Stimulated activated CD8-positive, alpha-beta memory T cell treated with anti-CD3 and anti-CD28 coated beads, Interleukin-15, amount 100 ng/mL, for 48 hours (primary cell): ENCODE data around the gene AGAP1.

Experiments
- DNase-seq, 2 donors: peaks; one replicate each; pipeline ENCODE4 v3.0.0-alpha.2; 2020; ENCODE audit warnings: low read depth in 2 of 2

AGAP1 gene

DNA sequence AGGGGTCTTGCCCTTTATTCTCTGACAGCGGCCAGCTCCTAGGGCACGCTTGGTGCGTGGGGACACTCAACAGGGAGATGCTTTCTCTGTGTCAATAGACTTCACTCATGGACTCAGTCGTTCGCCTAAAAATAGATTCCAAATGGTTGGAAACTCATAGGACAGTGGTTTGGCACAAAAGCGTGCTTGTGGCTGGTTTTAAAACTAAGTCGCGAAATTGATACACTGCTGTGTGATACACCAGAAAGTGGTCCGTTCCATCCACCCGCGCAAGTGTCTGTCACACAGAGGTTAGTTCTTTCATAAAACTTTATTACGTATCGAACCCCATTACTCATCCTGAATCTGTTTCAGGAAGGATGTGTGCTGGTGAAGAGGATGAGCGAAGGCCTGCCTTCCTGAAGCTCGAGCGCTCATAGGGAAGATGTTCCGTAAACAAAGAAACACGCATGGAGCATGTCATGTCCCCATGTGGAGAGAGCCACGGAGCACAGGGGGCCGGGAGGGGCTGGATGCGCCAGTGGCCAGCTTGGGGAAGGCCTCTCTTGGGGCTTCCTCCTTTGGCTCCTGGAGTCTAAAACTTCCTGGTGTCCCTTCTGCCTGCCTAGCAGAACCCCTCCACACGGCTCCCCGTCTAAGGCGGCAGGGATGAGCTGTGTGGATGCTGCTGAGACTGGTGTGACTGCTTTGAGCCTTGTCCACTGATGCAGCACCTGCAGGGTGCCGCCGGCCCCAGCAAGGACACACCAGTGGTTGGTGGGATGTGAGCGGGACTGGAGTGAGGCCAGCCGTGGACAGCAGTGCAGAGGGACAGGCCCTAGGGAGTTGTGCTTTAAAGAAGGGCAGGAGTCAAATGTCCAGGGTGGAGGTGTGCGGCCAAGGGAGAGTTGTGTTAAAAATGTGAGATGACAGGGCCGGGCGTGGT, 467.1 kb downstream of the AGAP1 start:
- no peak for DNase-seq

DNA sequence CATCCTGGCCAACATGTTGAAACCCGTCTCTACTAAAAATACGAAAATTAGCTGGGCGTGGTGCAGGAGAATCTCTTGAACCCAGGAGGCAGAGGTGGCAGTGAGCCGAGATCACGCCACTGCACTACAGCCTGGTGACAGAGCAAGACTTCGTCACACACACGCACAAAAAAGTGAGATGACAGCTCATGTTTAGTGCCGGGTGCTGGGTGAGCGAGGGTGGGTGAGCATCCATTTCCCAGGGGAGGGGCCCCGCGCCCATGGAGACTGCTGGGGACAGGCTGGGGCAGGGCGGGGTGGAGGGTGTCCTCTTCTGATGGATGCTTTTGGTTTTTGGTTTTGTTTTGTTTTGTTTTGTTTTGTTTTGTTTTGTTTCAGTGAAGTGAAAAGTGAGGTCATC, 467.9 kb downstream of the AGAP1 start:
- DNase-seq: no peak

DNA sequence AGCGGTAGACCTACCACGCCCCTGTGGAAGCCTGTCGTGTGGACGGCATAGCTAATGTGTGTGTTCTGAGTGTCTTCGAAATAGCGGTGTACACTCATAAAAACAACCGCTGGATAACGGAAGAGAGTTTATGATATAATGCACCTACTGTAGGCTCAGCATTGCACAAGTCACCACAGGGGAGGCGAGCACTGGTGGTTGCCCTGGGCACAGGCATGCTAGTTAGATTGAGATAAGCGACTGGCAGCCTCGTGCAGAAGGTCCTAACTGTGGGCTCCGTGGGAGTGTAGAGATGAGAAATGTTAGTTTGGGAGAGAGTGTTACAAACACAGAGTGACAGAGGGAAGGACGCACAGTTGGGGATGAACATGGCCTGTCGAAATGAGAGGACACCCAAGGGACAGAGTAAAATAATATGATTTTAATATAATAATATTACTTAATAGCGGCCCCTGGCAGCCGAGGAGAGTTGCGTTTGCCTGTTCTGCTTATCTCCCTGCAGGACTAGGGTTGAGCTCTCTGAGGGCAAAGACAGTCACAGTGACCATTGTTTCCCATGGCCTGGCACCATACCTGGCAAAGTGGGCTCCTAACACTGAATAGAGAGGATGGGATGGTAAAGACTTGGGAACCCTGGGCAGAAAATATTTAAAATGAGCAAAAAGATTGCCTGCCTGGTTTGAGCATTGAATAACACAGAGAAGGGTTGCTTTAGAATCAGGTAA, 470.2 kb downstream of the AGAP1 start:
- no peak for DNase-seq

DNA sequence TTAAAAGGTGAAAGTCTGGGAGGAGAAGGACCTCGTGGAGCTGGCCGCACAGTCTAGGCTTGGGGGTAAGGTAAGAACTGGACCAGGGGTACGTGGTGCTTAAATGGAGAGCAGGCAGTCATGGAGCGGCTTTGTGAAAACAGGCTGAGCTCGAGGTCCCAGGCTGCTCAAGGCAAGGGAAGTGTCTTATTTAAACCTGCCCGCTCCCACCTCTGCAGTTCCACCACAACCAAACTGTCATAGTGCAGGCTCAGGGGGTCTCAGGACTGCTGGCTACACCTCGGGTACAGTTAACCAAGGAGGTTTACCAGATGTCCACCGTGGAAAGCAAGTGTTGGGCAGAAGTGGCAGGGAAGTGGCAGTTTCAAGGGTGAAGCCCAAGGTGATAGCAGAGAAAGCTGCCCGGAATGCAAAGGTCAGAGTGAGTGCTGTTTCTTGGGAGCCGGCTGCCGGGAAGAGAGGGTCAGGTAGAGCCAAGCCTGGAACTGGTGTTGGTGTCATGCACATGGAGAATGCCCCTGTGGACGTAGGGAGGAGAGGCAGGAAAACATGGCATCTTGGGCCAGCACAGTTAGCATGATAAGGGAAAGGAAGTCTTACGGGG, 471.0 kb downstream of the AGAP1 start:
- DNase-seq: no peak

DNA sequence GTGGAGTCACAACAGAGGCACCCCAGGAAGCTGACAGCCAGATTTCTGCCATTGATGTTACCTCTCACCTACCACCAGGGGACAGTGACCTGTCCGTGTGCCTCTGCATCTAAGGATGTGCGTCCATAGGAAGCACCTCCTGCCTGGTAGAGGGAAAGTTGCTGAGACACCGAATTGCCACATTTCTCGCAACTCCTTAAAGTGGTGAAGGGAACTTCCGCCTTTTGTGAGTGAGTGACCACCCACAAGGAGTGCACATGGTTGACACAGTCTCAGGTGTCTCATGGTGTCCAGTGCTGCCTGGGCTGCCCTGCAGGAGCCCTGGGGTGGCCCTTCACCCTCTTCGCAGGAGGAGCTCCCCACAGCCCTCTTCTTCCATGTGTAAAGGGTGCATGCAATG, 472.6 kb downstream of the AGAP1 start:
- no peak for DNase-seq

DNA sequence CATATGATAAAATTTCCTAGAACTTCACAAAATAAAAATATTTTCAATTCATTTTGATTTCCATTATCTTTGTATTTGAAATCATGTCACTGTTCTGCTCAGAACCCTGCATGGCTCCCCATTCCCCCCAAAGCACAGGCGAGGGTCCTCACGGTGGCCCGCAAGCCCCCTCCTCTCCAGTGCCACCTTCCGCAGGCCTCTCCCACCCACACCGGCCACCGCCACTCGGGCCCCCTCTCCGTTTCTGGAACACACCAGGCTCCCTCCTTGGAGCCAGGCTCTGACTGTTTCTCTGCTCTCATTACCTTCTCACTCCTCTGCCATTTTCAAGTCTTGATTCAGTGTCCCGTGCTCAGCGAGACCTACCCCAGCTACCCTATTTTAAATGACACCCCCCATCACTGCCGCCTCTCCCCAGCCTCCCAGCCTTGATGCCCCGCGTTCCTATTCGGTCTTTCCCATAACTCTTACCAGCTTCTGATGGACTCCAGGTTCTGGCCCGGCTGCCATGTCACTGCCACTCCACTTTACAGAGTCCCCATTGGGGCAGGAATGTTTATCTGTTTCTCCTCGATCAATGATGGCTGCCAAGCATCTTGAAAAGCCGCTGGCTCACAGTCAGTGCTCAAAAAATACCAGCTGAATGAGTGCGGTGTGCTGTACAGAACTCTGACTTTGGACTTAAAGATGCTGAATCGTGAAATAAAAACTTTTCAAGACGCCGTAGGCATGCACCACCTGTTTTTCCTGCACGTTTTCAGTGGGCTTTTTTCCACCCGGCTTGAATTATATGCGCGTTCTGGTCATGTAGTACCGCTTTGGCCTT, 473.3 kb downstream of the AGAP1 start:
- no peak for DNase-seq

DNA sequence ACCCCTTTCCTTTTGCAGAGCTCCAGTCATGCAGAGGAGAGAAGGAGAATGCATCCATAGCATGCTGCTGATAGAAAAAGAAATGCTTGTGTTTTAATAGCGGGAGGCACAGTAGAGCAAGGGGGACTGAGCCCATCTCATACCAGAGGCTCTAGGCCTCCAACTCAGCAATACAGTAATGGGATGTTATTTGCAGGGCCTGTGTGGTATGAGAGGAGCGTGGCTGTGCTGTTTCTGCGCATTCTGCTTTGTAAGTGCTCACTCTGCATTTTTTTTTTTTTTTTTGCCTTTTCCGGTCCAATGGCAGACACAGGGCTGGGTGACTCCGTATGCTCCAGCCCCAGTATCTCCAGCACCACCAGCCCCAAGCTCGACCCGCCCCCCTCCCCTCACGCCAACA, 474.3 kb downstream of the AGAP1 start:
- DNase-seq: no peak

DNA sequence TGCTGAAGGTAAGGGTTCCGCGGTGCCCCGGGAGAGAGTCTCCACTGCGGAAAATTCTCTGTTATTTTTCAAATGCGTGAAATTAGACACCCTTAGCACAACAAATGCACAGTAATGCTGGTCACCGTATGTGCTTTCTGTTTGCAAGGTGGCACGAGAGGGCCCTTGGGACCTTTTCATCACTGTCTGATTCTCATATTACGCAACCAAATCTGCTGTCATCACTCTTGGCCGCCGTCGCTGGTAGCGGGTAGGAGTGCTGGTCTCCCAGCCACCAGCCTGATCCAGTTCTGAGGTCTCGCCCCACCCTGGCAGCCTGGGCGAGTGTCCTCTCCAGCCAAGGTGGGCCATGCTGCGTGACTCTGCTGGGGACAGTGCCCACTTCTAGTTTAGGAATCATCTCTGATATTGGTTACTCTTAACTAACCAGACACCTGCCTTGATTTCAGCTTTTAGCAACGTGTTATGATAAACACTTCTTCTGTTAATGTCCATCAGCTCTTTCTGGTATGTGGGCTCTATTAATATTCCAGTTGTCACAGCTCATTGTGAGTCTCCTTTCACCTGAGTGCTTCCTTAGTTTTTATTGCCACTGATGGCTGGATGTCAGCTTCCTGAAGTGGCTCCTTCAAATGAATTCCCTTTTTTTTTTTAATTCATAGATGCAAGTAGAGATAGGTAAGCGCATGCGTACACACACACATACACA, 474.9 kb downstream of the AGAP1 start:
- DNase-seq: no peak

DNA sequence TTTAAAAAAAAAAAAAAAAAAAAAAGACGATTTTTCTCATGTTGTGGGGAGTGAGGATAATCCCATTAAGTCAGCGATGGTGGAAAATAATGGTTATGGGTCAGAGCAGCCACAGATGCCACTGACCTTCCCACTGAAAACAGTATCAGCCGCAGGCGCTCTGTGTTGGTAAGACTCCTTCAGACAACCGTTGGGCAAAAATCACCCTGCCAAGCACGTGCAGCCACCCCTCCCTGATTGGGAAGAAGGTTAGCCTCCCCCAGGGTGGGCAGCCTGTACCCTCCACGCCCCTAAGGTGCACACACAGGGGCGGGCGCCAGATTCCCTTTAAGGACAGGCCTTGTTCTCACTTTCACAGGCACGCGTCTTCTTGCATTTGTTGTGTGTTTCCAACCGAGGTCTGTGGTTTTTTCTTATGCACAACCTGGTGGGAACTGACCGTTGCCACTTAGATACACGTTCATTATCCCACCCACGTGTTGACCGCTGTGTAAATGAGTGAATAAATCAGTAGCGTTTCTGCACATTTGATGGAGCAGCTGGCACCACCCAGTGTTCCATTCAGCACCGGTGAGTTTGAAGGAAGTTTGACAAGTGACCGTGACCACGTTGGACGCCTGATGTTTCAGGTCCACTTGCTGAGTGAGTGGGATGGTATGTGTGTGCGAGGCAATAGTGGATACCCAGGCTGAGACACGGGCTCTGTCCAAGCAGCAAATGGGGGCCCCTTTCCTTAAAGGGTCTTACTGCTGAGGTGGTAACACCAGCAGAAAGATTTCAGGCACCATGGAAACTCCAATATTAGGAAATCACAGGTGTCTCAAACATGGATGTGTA, 476.6 kb downstream of the AGAP1 start:
- no peak for DNase-seq

DNA sequence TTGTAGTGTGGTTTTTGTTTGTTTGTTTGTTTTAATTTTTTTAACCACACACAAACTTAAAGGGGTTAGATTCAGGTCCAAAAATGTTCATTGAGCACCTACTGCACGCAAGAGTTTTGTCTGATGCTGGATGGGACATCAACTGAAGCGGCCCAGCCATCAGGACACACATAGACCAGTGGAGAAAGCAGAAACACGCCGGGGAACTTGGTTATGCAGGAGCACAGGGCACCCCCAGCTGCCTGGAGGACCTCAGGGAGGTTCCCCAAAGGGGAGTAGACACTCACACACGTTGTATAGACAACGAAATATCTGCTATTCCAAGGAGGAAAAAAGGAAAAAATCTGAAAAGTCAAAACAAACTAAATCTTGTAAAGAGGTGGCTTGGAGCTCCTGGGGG, 482.7 kb downstream of the AGAP1 start:
- no peak for DNase-seq

DNA sequence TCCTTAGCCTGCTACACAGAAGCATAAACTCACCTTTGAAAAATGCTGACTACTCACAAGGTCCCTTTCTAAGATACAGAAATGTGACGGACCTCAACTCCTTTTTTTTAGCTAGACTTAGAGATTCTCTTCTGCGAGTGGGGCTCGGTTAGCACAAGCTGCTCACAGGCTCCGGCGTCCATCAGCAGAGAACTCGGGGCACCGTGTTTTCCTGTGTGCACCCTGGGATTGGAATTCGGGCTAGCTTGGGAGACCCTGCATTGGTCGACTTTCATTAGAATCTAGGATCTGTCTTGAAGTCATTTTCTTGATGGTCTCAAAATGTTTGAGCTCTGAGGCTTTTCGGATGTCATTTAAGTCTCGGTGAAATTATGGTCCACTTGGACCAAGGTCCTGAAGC, 483.1 kb downstream of the AGAP1 start:
- no peak for DNase-seq

DNA sequence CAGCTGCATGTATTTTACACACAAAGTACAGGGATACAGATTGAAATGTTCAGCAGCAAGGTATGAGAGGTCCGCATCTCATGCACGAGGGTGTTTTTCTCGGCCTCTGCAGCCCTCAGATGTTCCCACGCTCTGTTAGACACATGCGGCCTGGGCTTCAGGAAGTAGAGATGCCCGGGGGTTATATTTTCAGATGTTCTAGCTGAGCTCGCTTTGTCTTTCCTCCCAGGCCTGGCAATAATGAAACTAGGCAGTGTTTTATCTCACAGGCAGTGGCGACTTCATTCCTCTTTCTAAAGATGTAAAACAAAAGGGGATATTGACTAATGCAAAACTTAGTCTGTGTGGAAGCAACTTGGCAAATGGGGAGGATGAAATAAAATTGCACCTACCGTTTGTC, 483.6 kb downstream of the AGAP1 start:
- no peak for DNase-seq

DNA sequence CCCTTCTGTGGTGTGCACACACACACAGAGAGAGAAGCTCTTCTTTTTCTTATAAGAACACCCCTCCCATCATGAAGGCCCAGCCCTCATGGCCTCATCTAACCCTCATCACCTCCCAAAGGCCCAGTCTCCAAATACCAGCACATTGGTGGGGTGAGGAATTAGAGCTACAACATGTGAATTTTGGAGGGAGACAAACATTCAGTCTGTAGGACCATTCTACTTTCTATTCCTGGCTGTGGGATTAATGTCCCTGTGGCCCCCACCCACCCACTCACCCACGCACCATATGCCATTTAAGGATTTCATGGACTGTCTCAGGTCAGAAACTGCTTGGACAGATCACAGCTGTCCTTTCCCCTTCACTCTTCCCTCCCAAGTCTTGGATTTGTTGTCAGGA, 484.2 kb downstream of the AGAP1 start:
- no peak for DNase-seq

DNA sequence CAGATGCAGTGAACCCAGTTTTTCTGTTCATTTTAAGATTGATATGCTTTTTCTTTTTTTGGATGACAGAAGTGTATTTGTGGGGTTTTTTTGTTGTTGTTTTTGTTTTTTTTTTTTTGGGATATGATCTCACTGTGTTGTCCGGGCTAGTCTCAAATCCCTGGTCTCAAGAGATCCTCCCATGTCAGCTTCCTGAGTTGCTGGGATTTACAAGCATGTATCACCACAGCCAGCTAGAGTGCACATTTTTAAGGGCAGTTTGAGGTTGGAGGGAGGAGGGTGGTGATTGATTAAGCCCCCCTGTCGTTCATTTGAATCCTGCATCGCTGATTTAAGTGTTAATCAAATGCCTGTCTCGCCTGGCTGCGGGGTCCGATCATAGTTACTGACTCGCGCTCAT, 485.2 kb downstream of the AGAP1 start:
- no peak for DNase-seq

DNA sequence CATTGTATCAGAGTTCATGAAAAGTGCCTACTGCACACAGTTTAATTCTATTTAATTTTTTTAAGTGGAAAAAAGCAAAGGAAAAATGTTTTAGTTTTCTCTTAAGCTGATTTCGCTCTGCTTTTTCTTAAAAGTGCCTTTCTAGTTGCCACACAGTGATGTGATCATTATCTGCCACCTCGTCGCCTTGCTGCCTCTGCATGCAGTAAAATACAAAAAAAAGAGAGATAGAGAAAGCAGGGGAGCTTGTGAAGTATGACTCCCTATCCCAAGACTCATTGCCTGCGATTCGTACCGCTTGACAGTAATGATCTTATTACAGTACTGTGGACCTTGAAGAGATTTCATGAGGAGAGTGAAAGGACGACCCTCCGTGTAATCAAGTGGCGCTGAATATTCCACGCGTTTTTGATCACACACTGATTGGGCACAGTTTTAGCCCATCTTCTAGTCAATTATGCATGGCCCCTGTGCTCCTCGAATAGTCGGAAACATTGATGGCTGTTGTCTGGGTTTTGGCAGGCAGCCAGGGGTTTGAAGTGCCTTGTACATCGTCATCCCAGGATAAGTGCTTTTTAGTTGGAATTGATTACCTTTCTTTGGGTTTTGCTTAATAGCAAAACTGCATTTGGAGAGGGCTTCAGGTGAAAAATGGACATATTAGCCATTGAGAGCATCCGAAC, 486.1 kb downstream of the AGAP1 start:
- DNase-seq: no peak

DNA sequence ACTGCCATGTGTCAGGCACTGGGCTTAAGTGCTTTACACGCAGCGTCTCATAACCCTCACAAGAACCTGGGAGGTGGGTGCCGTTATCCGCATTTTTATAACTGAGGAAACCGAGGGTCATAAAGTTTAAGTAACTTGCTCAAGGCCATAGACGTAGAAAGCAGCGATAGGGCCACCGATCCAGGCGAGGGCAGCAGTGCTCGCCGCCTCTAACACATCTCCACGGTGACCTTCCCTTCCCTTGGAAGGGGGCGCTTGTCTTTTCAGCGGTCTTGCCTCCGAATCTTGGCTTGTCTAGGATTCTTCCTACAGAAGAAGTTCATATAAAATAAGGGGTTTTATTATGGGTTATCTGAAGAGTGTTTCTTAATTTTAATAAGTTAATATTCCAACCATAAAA, 487.8 kb downstream of the AGAP1 start:
- DNase-seq: no peak

DNA sequence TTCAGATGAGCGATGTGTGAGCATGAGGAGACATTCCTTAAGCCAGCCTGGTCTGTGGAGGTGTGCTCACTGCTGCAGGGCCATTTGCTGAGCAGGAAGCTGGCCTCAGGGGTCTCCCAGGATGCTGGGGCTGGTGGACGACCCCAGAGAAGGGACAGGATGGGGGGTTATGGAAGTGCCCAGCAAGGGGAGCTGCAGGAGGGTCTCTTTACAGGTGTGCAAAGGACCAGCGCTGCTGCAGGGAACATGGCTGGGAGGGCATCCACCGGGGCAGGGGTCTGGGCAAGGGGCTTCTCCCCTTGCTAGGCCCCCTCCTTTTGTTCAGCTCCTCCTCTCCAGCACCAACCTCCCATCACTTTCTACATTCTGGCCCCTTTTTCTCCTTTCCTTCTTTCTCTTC, 489.2 kb downstream of the AGAP1 start:
- no peak for DNase-seq

DNA sequence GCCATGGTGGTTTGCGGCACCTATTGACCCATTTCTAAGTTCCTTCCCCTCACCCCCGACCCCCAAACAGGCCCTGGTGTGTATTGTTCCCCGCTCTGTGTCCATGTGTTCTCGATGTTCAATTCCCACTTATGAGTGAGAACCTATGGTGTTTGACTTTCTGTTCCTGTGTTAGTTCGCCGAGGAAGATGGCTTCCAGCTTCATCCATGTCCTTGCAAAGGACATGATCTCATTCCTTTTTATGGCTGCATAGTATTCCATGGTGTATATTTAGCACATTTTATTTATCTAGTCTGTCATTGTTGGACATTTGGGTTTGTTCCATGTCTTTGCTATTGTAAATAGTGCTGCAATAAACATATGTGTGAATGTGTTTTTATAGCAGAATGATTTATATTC, 490.7 kb downstream of the AGAP1 start:
- no peak for DNase-seq

DNA sequence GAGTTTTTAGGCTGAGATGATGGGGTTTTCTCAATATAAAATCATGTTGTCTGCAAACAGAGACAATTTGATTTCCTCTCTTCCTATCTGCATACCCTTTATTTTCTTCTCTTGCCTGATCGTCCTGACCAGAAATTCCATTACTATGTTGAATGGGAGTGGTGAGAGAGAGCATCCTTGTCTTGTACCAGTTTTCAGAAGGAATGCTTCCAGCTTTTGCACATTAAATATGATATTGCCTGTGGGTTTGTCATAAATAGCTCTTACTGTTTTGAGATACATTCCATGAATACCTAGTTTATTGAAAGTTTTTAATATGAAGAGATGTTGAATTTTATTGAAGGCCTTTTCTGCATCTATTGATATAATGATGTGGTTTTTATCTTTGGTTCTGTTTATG, 492.5 kb downstream of the AGAP1 start:
- DNase-seq: no peak
